Measurements from ENCODE around the gene PPP1R15B. TPM values are rescaled to one million over a fixed set of nuclear protein-coding genes. Genes with fewer than 3 reads are reported as not detected.
A peak's percentile ranks its signal among the peaks of the same experiment; 100 is the strongest.

The PPP1R15B gene
- total and polyA plus RNA-seq, 2 of the 4 experiments (the other 2 are of a cell fraction) = 14.9 to 15.0 TPM

DNA sequence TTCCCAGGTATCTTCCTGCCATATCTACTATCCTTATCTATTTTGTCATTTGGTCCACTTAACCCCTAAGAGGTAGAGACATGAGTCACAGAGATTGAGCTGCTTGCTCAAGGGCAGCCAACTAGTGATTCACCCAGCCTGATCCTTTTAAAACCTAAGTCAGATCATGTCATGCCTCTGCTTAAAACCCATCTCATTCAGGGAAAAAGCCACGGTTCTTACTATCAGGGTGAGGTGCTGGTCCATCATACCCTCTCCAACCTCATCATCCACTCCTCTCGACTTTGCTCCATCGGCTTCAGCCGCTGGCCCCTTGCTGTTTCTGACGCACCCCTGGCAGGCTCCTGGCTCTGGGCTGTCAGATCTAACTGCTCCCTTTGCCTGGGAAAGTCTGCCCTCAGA is 14.4 kb upstream of the PPP1R15B start:
- ATAC-seq (ENCODE audit: low read depth) = peak; percentile 87
- no peak overlapping the region for H3K4ac ChIP-seq (ENCODE audit: low read depth, low read length)
- H3K9me3 ChIP-seq (ENCODE audit: control insufficient read depth, insufficient read depth, low read length) = no peaks in the 10 kb centered on the region
- H3K56ac ChIP-seq (ENCODE audit: extremely low read depth, insufficient read depth, low read length) = no peak overlapping the region
- dilution Hi-C loops (cut with HindIII; ENCODE audit: low sequenced_read_pairs, unreplicated experiment) (no loop called here), in situ Hi-C loops (cut with MboI; ENCODE audit: low sequenced_read_pairs) (no loop called here), intact Hi-C loops (cut with micrococcal nuclease) (no loop called here)
- H3K23ac ChIP-seq (ENCODE audit: low read depth, low read length) = 0 out of 2 replicates have a peak overlapping the region, but pooled peaks have one; percentile 39
- BruUV-seq (replicated peaks) = no TSS peak
- H3K4me3 ChIP-seq (ENCODE audit: insufficient read depth, low read depth, low read length) = no peak overlapping the region
- peak; percentile 89 for DNase-seq
- H3K9ac ChIP-seq (ENCODE audit: low read depth, low read length) = no peak overlapping the region
- peak overlapping the region; percentile 26; the same call in 1 of the 2 replicates for H2BK20ac ChIP-seq (ENCODE audit: low read depth, low read length)
- TF ChIP-seq POLR2A (IDR thresholded peaks at IDR 0.05; ENCODE audit: low read depth, low read length) (no peak), MXI1 (IDR thresholded peaks at IDR 0.05; ENCODE audit: borderline replicate concordance, low read depth, low read length) (0 out of 2 replicates have a peak, but pooled peaks have one; percentile 41), CEBPB (IDR thresholded peaks at IDR 0.05; ENCODE audit: low read depth, low read length) (peak; percentile 83), FOS (IDR thresholded peaks at IDR 0.05; ENCODE audit: low read depth, low read length) (peak; percentile 86), BHLHE40 (IDR thresholded peaks at IDR 0.05; ENCODE audit: low read depth, low read length) (peak; percentile 20; the same call in 1 of the 2 replicates), MAZ (IDR thresholded peaks at IDR 0.05; ENCODE audit: borderline replicate concordance, low read depth, low read length) (no peak)
- H2AK5ac ChIP-seq (ENCODE audit: low read depth, low read length) = peak overlapping the region; percentile 51; the same call in 1 of the 2 replicates
- 100% methylated on average over 2 of the region's 5 CpGs; no CpG with 5 or more reads in 1 of the 2 experiments for whole genome bisulfite sequencing, 2 experiments (ENCODE audit: extremely low coverage in 2 of 2, insufficient read length in 1 of 2)
- peak overlapping the region; percentile 58 for H2AK9ac ChIP-seq (replicated peaks; ENCODE audit: low read depth, low read length, poor library complexity)
- 0 out of 2 replicates have a peak overlapping the region, but pooled peaks have one; percentile 11 for H3K14ac ChIP-seq (replicated peaks; ENCODE audit: low read depth, low read length)
- H4K5ac ChIP-seq (ENCODE audit: low read depth, low read length) = no peak overlapping the region
- peaks cover 7% of the 10 kb centered on the region for H3K36me3 ChIP-seq (ENCODE audit: control insufficient read depth, insufficient read depth, low read length)
- no peak overlapping the region for H3K4me2 ChIP-seq (ENCODE audit: low read depth, low read length)
- POLR2A ChIA-PET (ENCODE audit: unreplicated experiment) = no interaction called here
- no peak overlapping the region for H2BK15ac ChIP-seq (ENCODE audit: low read depth, low read length)
- H4K8ac ChIP-seq (ENCODE audit: low read depth in 2 of 2, low read length in 2 of 2) = no peak overlapping the region
- no peak overlapping the region for H4K91ac ChIP-seq (ENCODE audit: insufficient read depth, low read depth, low read length)
- H3K79me1 ChIP-seq (ENCODE audit: low read depth in 1 of 2, low read length in 2 of 2) = 0 out of 4 replicates have a peak, but pooled peaks cover 0 to 3% of the 10 kb centered on the region in 2 experiments
- H3K4me1 ChIP-seq (ENCODE audit: control insufficient read depth, insufficient read depth, low read length) = peaks cover 4% of the 10 kb centered on the region
- no peaks in the 10 kb centered on the region for H3K27me3 ChIP-seq (ENCODE audit: control insufficient read depth, insufficient read depth, low read length)
- no peak overlapping the region for H2BK5ac ChIP-seq (ENCODE audit: low read depth, low read length, poor library complexity, severe bottlenecking)
- no peak overlapping the region for H3K27ac ChIP-seq (ENCODE audit: insufficient read depth, low read length)
- peaks cover 10% of the 10 kb centered on the region for H3K9me1 ChIP-seq (ENCODE audit: insufficient read depth, low read length)
- CTCF ChIA-PET = interaction anchor here (1.0 kb wide), 1 partner anchor 27 kb away, joined by 3 read pairs; no protein-coding TSS in a partner anchor
- no peak overlapping the region for H3K18ac ChIP-seq (ENCODE audit: low read depth, low read length)
- H2AFZ ChIP-seq (replicated peaks; ENCODE audit: low read length, poor library complexity) = peak overlapping the region; percentile 74
- no peak overlapping the region for H2BK120ac ChIP-seq (ENCODE audit: low read depth, low read length)
- H4K20me1 ChIP-seq (ENCODE audit: insufficient read depth, low read length) = no peaks in the 10 kb centered on the region
